Fibroblast of the aortic adventitia (primary cell): Measurements from ENCODE around the gene MAP1LC3B2. TPM values are rescaled to one million over a fixed set of nuclear protein-coding genes. Genes with fewer than 3 reads are reported as not detected.

ENCODE experiments used
- DNase-seq: peaks from one replicate; pipeline ENCODE4 v3.0.0-alpha.2; 2010; ENCODE audit warnings: low read depth
- H3K4me3 ChIP-seq: 2 replicates; pipeline ENCODE4 v1.5.1; 2011; ENCODE audit warnings: low read depth, mild to moderate bottlenecking, control low read depth, low read length, moderate library complexity
- CTCF ChIP-seq: IDR thresholded peaks from 2 replicates; pipeline ENCODE4 v1.5.1; 2011; ENCODE audit warnings: mild to moderate bottlenecking, low read length, control low read depth, inconsistent platforms; ENCODE audit not compliant: insufficient read depth
- total RNA-seq: library from RNA; depleted of rRNA; stranded (reverse); fragments of >200 nt; gene quantifications from 2 replicates; pipeline ENCODE4 v1.2.3, GENCODE V29; 2012; ENCODE audit warnings: low replicate concordance

Gene MAP1LC3B2
- total RNA-seq, 1 donor, result not detected

- no peak for TF ChIP-seq CTCF
- no peak for DNase-seq
Observed at GRCh38 chr12:116603546-116604177, 44.5 kb downstream of the MAP1LC3B2 start.

GRCh38 chr12:116604178-116604895 is 45.2 kb downstream of the MAP1LC3B2 start:
- peak; percentile 14 for DNase-seq
- peak overlapping the region; percentile 13 for H3K4me3 ChIP-seq
- no peak for TF ChIP-seq CTCF

More at GRCh38 chr12:116603546-116604177, 44.5 kb downstream of the MAP1LC3B2 start:
- H3K4me3 ChIP-seq, result no peak overlapping the region

GRCh38 chr12:116604951-116605641 is 45.9 kb downstream of the MAP1LC3B2 start:
- DNase-seq, result peak; percentile 39
- H3K4me3 ChIP-seq, result peak overlapping the region; percentile 5
- no peak for TF ChIP-seq CTCF

GRCh38 chr12:116606397-116606796 is 47.2 kb downstream of the MAP1LC3B2 start:
- no peak for DNase-seq
- TF ChIP-seq CTCF, result no peak
- no peak overlapping the region for H3K4me3 ChIP-seq

- H3K4me3 ChIP-seq, result no peak overlapping the region
- TF ChIP-seq CTCF, result no peak
- no peak for DNase-seq
Observed at GRCh38 chr12:116607039-116607438, 47.9 kb downstream of the MAP1LC3B2 start.

- no peak overlapping the region for H3K4me3 ChIP-seq
- peak; percentile 40 for DNase-seq
- peak; percentile 17 for TF ChIP-seq CTCF
Observed at GRCh38 chr12:116609319-116610114, 50.3 kb downstream of the MAP1LC3B2 start.
